Suppressor macrophage treated with lipopolysaccharide for 4 hours (primary cell): Measurements from ENCODE around the gene SLC6A13.
A peak's percentile ranks its signal among the peaks of the same experiment; 100 is the strongest.
"Not testable (repeated sequence)": the region's sequence is repeated elsewhere in the genome, so short reads cannot be mapped to it uniquely, and the experiment has no call there.

ENCODE experiments used
- DNase-seq: peaks from one replicate; pipeline ENCODE4 v3.0.0-alpha.2; 2020

The SLC6A13 gene

GRCh38 chr12:262817-263216 is at the start of gene SLC6A13:
Gene SLC6A13 (minus strand): TSS chr12:262836. CDS start chr12:260052, 2,784 bp downstream.
- no peak for DNase-seq

- DNase-seq: no peak
Observed at GRCh38 chr12:308511-308910, 45.9 kb upstream of the SLC6A13 start.

GRCh38 chr12:307406-307805 is 44.8 kb upstream of the SLC6A13 start:
- no peak for DNase-seq

GRCh38 chr12:304805-305204 is 42.2 kb upstream of the SLC6A13 start:
- no peak for DNase-seq

- DNase-seq: not testable (repeated sequence)
Observed at GRCh38 chr12:302766-303165, 40.1 kb upstream of the SLC6A13 start.

- not testable (repeated sequence) for DNase-seq
Observed at GRCh38 chr12:300166-300565, 37.5 kb upstream of the SLC6A13 start.

- not testable (repeated sequence) for DNase-seq
Observed at GRCh38 chr12:299511-299910, 36.9 kb upstream of the SLC6A13 start.

GRCh38 chr12:298059-298458 is 35.4 kb upstream of the SLC6A13 start:
- DNase-seq: not testable (repeated sequence)

- DNase-seq: no peak
Observed at GRCh38 chr12:295132-295531, 32.5 kb upstream of the SLC6A13 start.

GRCh38 chr12:293199-293598 is 30.6 kb upstream of the SLC6A13 start:
- DNase-seq: peak; percentile 9

GRCh38 chr12:292186-292585 is 29.6 kb upstream of the SLC6A13 start:
- no peak for DNase-seq

- no peak for DNase-seq
Observed at GRCh38 chr12:291153-291723, 28.6 kb upstream of the SLC6A13 start.

- DNase-seq: peak; percentile 12
Observed at GRCh38 chr12:288687-289086, 26.1 kb upstream of the SLC6A13 start.

- no peak for DNase-seq
Observed at GRCh38 chr12:286531-287300, 24.1 kb upstream of the SLC6A13 start.

GRCh38 chr12:278046-278445 is 15.4 kb upstream of the SLC6A13 start:
- no peak for DNase-seq

GRCh38 chr12:275812-276211 is 13.2 kb upstream of the SLC6A13 start:
- no peak for DNase-seq

- peak; percentile 33 for DNase-seq
Observed at GRCh38 chr12:273382-273781, 10.7 kb upstream of the SLC6A13 start.

- DNase-seq: peak; percentile 5
Observed at GRCh38 chr12:272942-273341, 10.3 kb upstream of the SLC6A13 start.

GRCh38 chr12:271161-271560 is 8.5 kb upstream of the SLC6A13 start:
- DNase-seq: no peak

- DNase-seq: no peak
Observed at GRCh38 chr12:269191-269590, 6.6 kb upstream of the SLC6A13 start.

- DNase-seq: no peak
Observed at GRCh38 chr12:268483-268840, 5.8 kb upstream of the SLC6A13 start.

- no peak for DNase-seq
Observed at GRCh38 chr12:267581-268482, 5.2 kb upstream of the SLC6A13 start.

- no peak for DNase-seq
Observed at GRCh38 chr12:265096-265495, 2.5 kb upstream of the SLC6A13 start.

GRCh38 chr12:264269-264668 is 1.6 kb upstream of the SLC6A13 start:
- no peak for DNase-seq
